SK-N-SH treated with all-trans-retinoic acid at 6 μM for 48 hours (cell line): ENCODE measurements around the gene POM121C.

Source experiments
- ATAC-seq: fragments of 200-7000 bp; cut with Tn5 transposase; 3 replicates; pipeline ENCODE4 v1.9.1; 2020; ENCODE audit warnings: mild to moderate bottlenecking, moderate library complexity
- ARNTL ChIP-seq: fragments of 450-650 bp; formaldehyde crosslinking; IDR thresholded peaks from 2 replicates; pipeline ENCODE4 v1.5.0; 2020; ENCODE audit warnings: low read depth, mild to moderate bottlenecking, moderate library complexity, borderline replicate concordance
- BACH2 ChIP-seq: fragments of 250-450 bp; sonication (Bioruptor Pico); IDR thresholded peaks from 2 replicates; pipeline ENCODE4 v1.9.0; 2021; ENCODE audit warnings: mild to moderate bottlenecking, borderline replicate concordance
- CSDC2 ChIP-seq: fragments of 250-450 bp; sonication (Bioruptor Pico); IDR thresholded peaks from 2 replicates; pipeline ENCODE4 v1.5.0; 2020; ENCODE audit warnings: mild to moderate bottlenecking, moderate library complexity
- ESRRG ChIP-seq: fragments of 250-450 bp; sonication (Bioruptor Pico); IDR thresholded peaks from 2 replicates; pipeline ENCODE4 v1.6.1; 2021; ENCODE audit warnings: mild to moderate bottlenecking
- GLIS3 ChIP-seq: fragments of 250-450 bp; sonication (Bioruptor Pico); IDR thresholded peaks from 2 replicates; pipeline ENCODE4 v1.5.0; 2020; ENCODE audit warnings: mild to moderate bottlenecking, moderate library complexity
- ISL1 ChIP-seq: fragments of 250-450 bp; sonication (Bioruptor Pico); IDR thresholded peaks from 2 replicates; pipeline ENCODE4 v2.1.2; 2022; ENCODE audit warnings: mild to moderate bottlenecking, moderate library complexity
- OSR1 ChIP-seq: fragments of 250-450 bp; sonication (Bioruptor Pico); IDR thresholded peaks from 2 replicates; pipeline ENCODE4 v1.8.0; 2022; ENCODE audit warnings: moderate library complexity, mild to moderate bottlenecking, inconsistent platforms
- POU6F1 ChIP-seq: fragments of 250-450 bp; sonication (Bioruptor Pico); IDR thresholded peaks from 2 replicates; pipeline ENCODE4 v1.8.0; 2021; ENCODE audit warnings: low read depth, mild to moderate bottlenecking, moderate library complexity, borderline replicate concordance
- PPARA ChIP-seq: fragments of 250-450 bp; sonication (Bioruptor Pico); IDR thresholded peaks from 2 replicates; pipeline ENCODE4 v1.5.0; 2020; ENCODE audit warnings: mild to moderate bottlenecking, borderline replicate concordance
- RARB ChIP-seq: fragments of 250-450 bp; sonication (Bioruptor Pico); IDR thresholded peaks from 2 replicates; pipeline ENCODE4 v1.8.0; 2021; ENCODE audit warnings: mild to moderate bottlenecking, moderate library complexity
- SNAI2 ChIP-seq: fragments of 250-450 bp; sonication (Bioruptor Pico); IDR thresholded peaks from 2 replicates; pipeline ENCODE4 v1.5.0; 2020; ENCODE audit warnings: mild to moderate bottlenecking, moderate library complexity
- TOX ChIP-seq: fragments of 250-450 bp; sonication (Bioruptor Pico); IDR thresholded peaks from 2 replicates; pipeline ENCODE4 v1.8.0; 2021; ENCODE audit warnings: mild to moderate bottlenecking, moderate library complexity, borderline replicate concordance
- ZC3H10 ChIP-seq: fragments of 250-450 bp; sonication (Bioruptor Pico); IDR thresholded peaks from 2 replicates; pipeline ENCODE4 v1.5.1; 2021; ENCODE audit warnings: mild to moderate bottlenecking, moderate library complexity
- ZFP3 ChIP-seq: fragments of 250-450 bp; sonication (Bioruptor Pico); IDR thresholded peaks from 2 replicates; pipeline ENCODE4 v1.5.0; 2020; ENCODE audit warnings: mild to moderate bottlenecking, moderate library complexity
- ZFP30 ChIP-seq: fragments of 450-650 bp; formaldehyde crosslinking; IDR thresholded peaks from 2 replicates; pipeline ENCODE4 v1.5.0; 2022; ENCODE audit warnings: mild to moderate bottlenecking, moderate library complexity
- ZNF565 ChIP-seq: fragments of 450-650 bp; formaldehyde crosslinking; conservative IDR thresholded peaks from 2 replicates; pipeline ENCODE4 v1.5.0; 2020; ENCODE audit warnings: low read depth, mild to moderate bottlenecking, moderate library complexity
- ZNF70 ChIP-seq: fragments of 450-650 bp; formaldehyde crosslinking; IDR thresholded peaks from 2 replicates; pipeline ENCODE4 v1.5.0; 2020; ENCODE audit warnings: mild to moderate bottlenecking, moderate library complexity
- ZNF8 ChIP-seq: fragments of 450-650 bp; formaldehyde crosslinking; IDR thresholded peaks from 2 replicates; pipeline ENCODE4 v1.5.0; 2020; ENCODE audit warnings: mild to moderate bottlenecking, moderate library complexity
- TF ChIP-seq, protein P1 (sequence below): fragments of 250-450 bp; sonication (Bioruptor Pico); IDR thresholded peaks from 2 replicates; pipeline ENCODE4 v1.5.1; 2021; ENCODE audit warnings: mild to moderate bottlenecking, moderate library complexity
- TF ChIP-seq, protein P2 (sequence below): fragments of 250-450 bp; sonication (Bioruptor Pico); IDR thresholded peaks from 2 replicates; pipeline ENCODE4 v1.5.1; 2020; ENCODE audit warnings: low read depth, mild to moderate bottlenecking, moderate library complexity
- TF ChIP-seq, protein P3 (sequence below): fragments of 250-450 bp; sonication (Bioruptor Pico); IDR thresholded peaks from 2 replicates; pipeline ENCODE4 v1.8.0; 2020; ENCODE audit warnings: mild to moderate bottlenecking, moderate library complexity, borderline replicate concordance

The POM121C gene

DNA sequence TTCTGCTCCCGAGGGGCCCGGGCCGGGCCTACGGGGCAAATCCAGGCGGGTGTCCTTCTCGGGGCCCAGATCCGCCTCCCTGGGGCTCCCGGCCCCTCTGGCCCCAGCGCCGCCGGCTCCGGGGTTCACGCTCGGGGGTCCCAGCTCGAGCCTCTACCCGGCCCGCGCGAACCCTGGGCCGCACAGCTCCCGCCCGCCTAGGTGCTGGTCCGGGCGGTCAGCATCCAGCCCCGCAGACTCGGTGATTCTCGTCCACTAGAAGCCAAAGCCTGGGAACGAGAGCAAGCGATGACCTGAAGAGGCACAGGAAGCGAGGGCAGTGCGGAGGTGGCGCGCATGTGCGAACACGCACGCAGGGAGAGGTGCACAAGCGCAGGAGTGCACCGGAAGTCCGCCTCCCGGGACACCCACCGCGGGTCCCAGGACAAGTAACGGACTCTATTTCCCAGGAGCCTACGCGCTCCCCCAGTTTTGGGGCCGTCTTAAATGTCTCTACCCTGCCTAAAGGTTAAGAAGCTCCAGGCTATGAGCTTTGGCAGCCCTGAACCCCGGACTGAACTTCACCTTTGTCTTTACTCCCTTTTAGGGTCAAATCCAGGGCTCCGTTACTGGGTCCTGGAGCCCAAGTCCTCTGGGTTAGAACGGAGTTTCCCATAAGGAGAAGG is at the start of gene POM121C:
Gene POM121C (minus strand): TSS at position 321 of the 665 bp plus-strand sequence. CDS start 44,803 bp downstream, outside the sequence.
- ATAC-seq: peak; percentile 100
- TF ChIP-seq POU6F1 (0 out of 2 replicates have a peak, but pooled peaks have one; percentile 51), GLIS3 (CRISPR knock-in tag) (peak; percentile 90), ZFP3 (CRISPR knock-in tag) (peak; percentile 31; the same call in 1 of the 2 replicates), ZNF565 (CRISPR knock-in tag) (0 out of 2 replicates have a peak, but pooled peaks have one; percentile 54), CSDC2 (CRISPR knock-in tag) (0 out of 2 replicates have a peak, but pooled peaks have one; percentile 22), ZNF70 (CRISPR knock-in tag) (0 out of 2 replicates have a peak, but pooled peaks have one; percentile 16)
- TF ChIP-seq, all 23 proteins: peak for 6; not testable (repeated sequence) for 17

GRCh38 chr7:75534727-75535307 is 48.7 kb upstream of the POM121C start:
- ATAC-seq: peak; percentile 55
- TF ChIP-seq ISL1 (CRISPR knock-in tag): peak; percentile 58
- TF ChIP-seq ZNF70 (CRISPR knock-in tag): no peak

- no peak for TF ChIP-seq TOX
- TF ChIP-seq ZC3H10 (CRISPR knock-in tag): no peak
- no peak for TF ChIP-seq POU6F1
- no peak for TF ChIP-seq ZNF70 (CRISPR knock-in tag)
- TF ChIP-seq PPARA (CRISPR knock-in tag): no peak
- TF ChIP-seq, all 23 proteins: peak for 0
- no peak for ATAC-seq
Observed at GRCh38 chr7:75533926-75534325, 47.8 kb upstream of the POM121C start.

GRCh38 chr7:75532639-75533038 is 46.5 kb upstream of the POM121C start:
- TF ChIP-seq GLIS3 (CRISPR knock-in tag) (no peak), ARNTL (no peak), POU6F1 (no peak), ZNF70 (CRISPR knock-in tag) (no peak), SNAI2 (CRISPR knock-in tag) (no peak), CSDC2 (CRISPR knock-in tag) (no peak), ESRRG (CRISPR knock-in tag) (no peak), ZNF565 (CRISPR knock-in tag) (no peak), RARB (no peak), ISL1 (CRISPR knock-in tag) (no peak)
- TF ChIP-seq, protein P1, sequence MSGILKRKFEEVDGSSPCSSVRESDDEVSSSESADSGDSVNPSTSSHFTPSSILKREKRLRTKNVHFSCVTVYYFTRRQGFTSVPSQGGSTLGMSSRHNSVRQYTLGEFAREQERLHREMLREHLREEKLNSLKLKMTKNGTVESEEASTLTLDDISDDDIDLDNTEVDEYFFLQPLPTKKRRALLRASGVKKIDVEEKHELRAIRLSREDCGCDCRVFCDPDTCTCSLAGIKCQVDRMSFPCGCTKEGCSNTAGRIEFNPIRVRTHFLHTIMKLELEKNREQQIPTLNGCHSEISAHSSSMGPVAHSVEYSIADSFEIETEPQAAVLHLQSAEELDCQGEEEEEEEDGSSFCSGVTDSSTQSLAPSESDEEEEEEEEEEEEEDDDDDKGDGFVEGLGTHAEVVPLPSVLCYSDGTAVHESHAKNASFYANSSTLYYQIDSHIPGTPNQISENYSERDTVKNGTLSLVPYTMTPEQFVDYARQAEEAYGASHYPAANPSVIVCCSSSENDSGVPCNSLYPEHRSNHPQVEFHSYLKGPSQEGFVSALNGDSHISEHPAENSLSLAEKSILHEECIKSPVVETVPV (CRISPR knock-in tag): no peak
- TF ChIP-seq, protein P2, sequence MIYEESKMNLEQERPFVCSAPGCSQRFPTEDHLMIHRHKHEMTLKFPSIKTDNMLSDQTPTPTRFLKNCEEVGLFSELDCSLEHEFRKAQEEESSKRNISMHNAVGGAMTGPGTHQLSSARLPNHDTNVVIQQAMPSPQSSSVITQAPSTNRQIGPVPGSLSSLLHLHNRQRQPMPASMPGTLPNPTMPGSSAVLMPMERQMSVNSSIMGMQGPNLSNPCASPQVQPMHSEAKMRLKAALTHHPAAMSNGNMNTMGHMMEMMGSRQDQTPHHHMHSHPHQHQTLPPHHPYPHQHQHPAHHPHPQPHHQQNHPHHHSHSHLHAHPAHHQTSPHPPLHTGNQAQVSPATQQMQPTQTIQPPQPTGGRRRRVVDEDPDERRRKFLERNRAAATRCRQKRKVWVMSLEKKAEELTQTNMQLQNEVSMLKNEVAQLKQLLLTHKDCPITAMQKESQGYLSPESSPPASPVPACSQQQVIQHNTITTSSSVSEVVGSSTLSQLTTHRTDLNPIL (CRISPR knock-in tag): no peak
- TF ChIP-seq, all 23 proteins: peak for 0
- ATAC-seq: no peak

DNA sequence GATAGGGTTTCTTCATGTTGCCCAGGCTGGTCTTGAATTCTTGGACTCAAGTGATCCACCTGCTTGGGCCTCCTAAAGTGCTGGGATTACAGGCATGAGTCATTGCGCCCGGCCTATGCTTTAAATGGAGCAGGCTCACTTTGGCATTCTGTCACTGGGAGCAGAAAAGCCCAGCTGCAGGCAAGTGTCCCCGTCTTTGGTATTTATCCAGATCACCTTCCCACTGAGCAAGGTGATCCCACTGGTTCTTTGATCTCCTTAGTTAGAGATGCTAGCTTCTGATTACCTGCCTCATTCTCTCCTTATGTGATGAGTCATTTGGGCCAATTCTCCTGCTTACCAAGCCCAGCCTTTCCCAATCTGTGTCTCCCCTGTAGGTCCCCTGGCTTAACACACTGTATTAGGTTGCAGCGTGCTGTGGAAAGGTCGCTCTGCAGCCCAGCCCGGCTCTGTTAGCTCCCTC is 45.3 kb upstream of the POM121C start:
- no peak for ATAC-seq
- TF ChIP-seq, protein P3, sequence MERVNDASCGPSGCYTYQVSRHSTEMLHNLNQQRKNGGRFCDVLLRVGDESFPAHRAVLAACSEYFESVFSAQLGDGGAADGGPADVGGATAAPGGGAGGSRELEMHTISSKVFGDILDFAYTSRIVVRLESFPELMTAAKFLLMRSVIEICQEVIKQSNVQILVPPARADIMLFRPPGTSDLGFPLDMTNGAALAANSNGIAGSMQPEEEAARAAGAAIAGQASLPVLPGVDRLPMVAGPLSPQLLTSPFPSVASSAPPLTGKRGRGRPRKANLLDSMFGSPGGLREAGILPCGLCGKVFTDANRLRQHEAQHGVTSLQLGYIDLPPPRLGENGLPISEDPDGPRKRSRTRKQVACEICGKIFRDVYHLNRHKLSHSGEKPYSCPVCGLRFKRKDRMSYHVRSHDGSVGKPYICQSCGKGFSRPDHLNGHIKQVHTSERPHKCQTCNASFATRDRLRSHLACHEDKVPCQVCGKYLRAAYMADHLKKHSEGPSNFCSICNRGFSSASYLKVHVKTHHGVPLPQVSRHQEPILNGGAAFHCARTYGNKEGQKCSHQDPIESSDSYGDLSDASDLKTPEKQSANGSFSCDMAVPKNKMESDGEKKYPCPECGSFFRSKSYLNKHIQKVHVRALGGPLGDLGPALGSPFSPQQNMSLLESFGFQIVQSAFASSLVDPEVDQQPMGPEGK: no peak
- TF ChIP-seq ZNF8 (no peak), PPARA (CRISPR knock-in tag) (no peak), ZNF70 (CRISPR knock-in tag) (no peak), ZC3H10 (CRISPR knock-in tag) (no peak), POU6F1 (no peak), BACH2 (CRISPR knock-in tag) (no peak), GLIS3 (CRISPR knock-in tag) (no peak), ESRRG (CRISPR knock-in tag) (no peak), TOX (no peak), RARB (no peak), OSR1 (CRISPR knock-in tag) (no peak), ZFP30 (CRISPR knock-in tag) (no peak)
